ENCODE data around the gene DSG2.

The DSG2 gene

GRCh38 chr18:31557446-31557845 lies 59.5 kb downstream of the DSG2 start:
- Mint-ChIP-seq H3K27ac (no peak overlapping the region), H3K4me3 (no peak overlapping the region), H3K9me3 (ENCODE audit: low read depth) (no peaks in the 10 kb centered on the region), H3K27me3 (peaks cover 4% of the 10 kb centered on the region), H3K4me1 (ENCODE audit: low read depth) (no peaks in the 10 kb centered on the region), H3K36me3 (no peaks in the 10 kb centered on the region)

GRCh38 chr18:31558567-31558966 lies 60.6 kb downstream of the DSG2 start:
- Mint-ChIP-seq H3K4me3 (no peak overlapping the region), H3K27me3 (peaks cover 4% of the 10 kb centered on the region), H3K36me3 (no peaks in the 10 kb centered on the region), H3K9me3 (ENCODE audit: low read depth) (no peaks in the 10 kb centered on the region), H3K4me1 (ENCODE audit: low read depth) (no peaks in the 10 kb centered on the region), H3K27ac (no peak overlapping the region)

DNA sequence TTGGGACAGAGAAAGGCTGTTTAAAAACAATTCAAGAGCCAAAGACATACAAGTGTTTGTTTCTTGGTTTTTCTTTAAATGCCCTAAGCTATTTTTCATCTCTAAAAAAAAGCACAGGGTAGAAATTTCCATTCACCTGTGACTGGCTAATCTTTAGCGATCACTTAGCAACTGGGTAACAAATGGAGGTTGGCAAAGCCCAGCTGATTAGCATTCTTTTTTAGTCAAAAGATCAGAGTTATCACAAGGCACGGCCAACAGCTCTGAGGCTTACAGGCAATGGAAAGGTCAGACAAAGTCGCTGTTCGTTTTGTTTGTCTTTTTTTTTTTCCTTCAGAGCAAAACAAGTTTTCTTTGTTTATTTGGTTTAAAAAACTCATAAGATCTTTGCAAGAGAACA lies 64.7 kb downstream of the DSG2 start:
- H3K9me3 Mint-ChIP-seq (ENCODE audit: low read depth) = no peaks in the 10 kb centered on the region
- no peaks in the 10 kb centered on the region for H3K4me1 Mint-ChIP-seq (ENCODE audit: low read depth)
- no peaks in the 10 kb centered on the region for H3K36me3 Mint-ChIP-seq
- H3K4me3 Mint-ChIP-seq = no peak overlapping the region
- no peak overlapping the region for H3K27ac Mint-ChIP-seq
- peaks cover 3% of the 10 kb centered on the region for H3K27me3 Mint-ChIP-seq

DNA sequence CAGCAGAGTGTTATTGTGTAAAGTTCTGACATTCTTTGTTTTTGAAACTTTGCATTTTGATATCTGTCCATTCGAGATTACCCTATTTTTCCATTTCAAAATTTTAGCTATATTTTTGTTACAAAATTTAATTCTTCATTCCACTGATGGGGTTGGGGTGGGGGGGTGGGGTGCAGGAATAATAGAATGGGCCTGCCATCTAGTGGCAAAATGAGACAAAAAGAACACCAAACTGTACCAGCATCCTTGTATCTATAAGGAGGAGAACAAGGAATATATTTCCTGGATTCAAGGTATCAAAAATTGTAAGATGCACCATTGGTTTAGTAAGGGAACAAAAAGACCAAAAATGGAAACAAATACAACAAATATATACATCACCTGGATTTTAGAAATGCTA lies 65.8 kb downstream of the DSG2 start:
- Mint-ChIP-seq H3K27ac (no peak overlapping the region), H3K36me3 (no peaks in the 10 kb centered on the region), H3K9me3 (ENCODE audit: low read depth) (no peaks in the 10 kb centered on the region), H3K4me1 (ENCODE audit: low read depth) (no peaks in the 10 kb centered on the region), H3K4me3 (no peak overlapping the region), H3K27me3 (peaks cover 3% of the 10 kb centered on the region)

GRCh38 chr18:31565345-31565744 lies 67.4 kb downstream of the DSG2 start:
- Mint-ChIP-seq H3K4me1 (ENCODE audit: low read depth) (no peaks in the 10 kb centered on the region), H3K36me3 (no peaks in the 10 kb centered on the region), H3K27me3 (peaks cover 3% of the 10 kb centered on the region), H3K4me3 (no peak overlapping the region), H3K27ac (no peak overlapping the region), H3K9me3 (ENCODE audit: low read depth) (no peaks in the 10 kb centered on the region)

DNA sequence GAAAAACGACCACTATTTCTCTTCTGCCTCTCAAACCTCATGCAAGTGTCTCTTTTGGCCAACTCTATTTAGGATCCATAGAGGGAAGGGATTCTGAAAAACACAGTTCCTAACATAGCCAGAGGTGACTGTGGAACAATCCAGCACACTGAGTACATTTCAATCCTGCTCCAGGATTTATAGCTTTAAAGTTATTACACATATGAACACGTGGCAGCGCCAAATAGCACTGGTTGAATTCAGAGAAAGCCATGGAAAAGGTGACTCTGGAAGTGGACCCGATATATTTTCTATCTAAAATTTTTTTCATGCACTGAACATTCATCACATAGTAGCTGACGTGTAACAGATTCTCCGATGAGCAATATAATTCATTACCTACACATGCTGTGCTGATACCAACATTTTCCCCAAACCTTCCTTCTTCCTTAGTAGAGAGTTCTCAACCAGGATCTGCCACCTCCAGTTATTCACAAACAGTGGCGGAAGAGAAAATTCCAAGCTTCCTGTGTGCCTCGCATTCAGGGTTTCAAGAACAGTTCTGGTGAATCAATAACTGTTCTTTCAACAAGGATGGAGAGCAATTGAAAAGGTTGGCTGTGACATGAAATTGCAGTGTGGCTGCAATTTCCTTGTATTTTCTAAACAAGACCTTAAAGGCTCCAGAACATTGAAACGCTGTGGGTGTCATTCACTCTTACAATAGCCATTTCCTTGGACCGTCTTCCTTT lies 68.0 kb downstream of the DSG2 start:
- Mint-ChIP-seq H3K4me3 (no peak overlapping the region), H3K36me3 (no peaks in the 10 kb centered on the region), H3K4me1 (ENCODE audit: low read depth) (no peaks in the 10 kb centered on the region), H3K9me3 (ENCODE audit: low read depth) (no peaks in the 10 kb centered on the region), H3K27me3 (no peaks in the 10 kb centered on the region), H3K27ac (no peak overlapping the region)

DNA sequence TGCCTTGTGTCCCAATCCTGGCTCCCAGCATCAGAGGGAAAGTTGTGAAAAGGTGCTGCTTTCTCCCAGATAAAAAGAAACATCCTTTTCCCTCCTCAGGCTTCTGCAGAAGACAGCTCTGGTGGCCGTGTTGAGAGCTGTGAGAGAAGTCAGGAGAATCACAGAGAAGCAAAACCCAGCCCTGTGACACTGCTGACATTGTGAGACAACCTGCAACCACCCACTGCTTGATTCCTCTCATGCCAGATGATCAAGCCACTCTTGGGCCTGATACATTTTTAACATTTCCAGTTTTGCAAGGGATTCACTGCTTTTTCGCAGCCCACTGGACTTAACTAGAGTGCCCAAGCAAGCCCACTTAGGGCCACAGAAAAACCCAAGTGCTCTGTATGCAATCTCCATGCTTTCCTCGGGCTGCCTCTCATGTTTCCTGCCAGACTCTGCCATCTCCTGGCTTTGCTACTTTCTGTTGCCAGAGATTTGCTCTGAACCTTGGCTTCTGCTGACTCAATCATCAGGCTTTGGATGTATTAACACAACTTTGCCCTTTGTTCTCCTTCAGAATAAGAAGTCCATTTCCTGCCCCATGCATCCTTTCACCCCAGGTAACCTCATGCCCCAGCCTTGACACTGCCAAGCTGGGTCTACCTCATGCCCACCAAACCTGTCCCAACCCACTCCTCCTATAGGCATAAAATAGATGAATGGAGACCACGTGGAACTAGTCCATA lies 68.8 kb downstream of the DSG2 start:
- H3K4me1 Mint-ChIP-seq (ENCODE audit: low read depth) = no peaks in the 10 kb centered on the region
- H3K27me3 Mint-ChIP-seq = no peaks in the 10 kb centered on the region
- no peaks in the 10 kb centered on the region for H3K36me3 Mint-ChIP-seq
- no peaks in the 10 kb centered on the region for H3K9me3 Mint-ChIP-seq (ENCODE audit: low read depth)
- H3K27ac Mint-ChIP-seq = no peak overlapping the region
- no peak overlapping the region for H3K4me3 Mint-ChIP-seq

- Mint-ChIP-seq H3K27ac (no peak overlapping the region), H3K9me3 (ENCODE audit: low read depth) (no peaks in the 10 kb centered on the region), H3K4me3 (no peak overlapping the region), H3K27me3 (no peaks in the 10 kb centered on the region), H3K36me3 (no peaks in the 10 kb centered on the region), H3K4me1 (ENCODE audit: low read depth) (no peaks in the 10 kb centered on the region)
These were observed 74.4 kb downstream of the DSG2 start for GRCh38 chr18:31572368-31572767.

GRCh38 chr18:31573051-31573450 lies 75.1 kb downstream of the DSG2 start:
- Mint-ChIP-seq H3K9me3 (ENCODE audit: low read depth) (no peaks in the 10 kb centered on the region), H3K4me3 (no peak overlapping the region), H3K27ac (no peak overlapping the region), H3K36me3 (no peaks in the 10 kb centered on the region), H3K4me1 (ENCODE audit: low read depth) (no peaks in the 10 kb centered on the region), H3K27me3 (no peaks in the 10 kb centered on the region)

DNA sequence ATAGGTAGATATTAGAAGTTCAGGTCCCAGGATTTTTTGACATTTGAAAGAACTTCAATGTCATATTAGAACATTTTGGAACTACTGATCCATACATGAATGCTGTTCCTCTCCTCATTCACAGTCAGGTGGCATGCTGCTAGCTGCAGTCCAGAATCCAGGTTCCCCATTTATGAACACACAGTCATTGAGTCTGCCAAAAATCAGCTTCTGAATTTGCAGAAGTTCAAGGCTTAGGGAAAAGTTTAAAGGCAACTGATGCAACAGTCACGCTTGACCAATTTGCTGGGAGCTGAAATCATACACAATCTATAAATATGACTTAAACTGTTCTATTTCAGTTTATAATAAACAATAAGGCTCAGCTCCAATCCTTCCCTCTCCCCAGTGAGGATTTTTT lies 76.4 kb downstream of the DSG2 start:
- Mint-ChIP-seq H3K27ac (no peak overlapping the region), H3K4me1 (ENCODE audit: low read depth) (no peaks in the 10 kb centered on the region), H3K9me3 (ENCODE audit: low read depth) (no peaks in the 10 kb centered on the region), H3K36me3 (no peaks in the 10 kb centered on the region), H3K4me3 (no peak overlapping the region), H3K27me3 (no peaks in the 10 kb centered on the region)

DNA sequence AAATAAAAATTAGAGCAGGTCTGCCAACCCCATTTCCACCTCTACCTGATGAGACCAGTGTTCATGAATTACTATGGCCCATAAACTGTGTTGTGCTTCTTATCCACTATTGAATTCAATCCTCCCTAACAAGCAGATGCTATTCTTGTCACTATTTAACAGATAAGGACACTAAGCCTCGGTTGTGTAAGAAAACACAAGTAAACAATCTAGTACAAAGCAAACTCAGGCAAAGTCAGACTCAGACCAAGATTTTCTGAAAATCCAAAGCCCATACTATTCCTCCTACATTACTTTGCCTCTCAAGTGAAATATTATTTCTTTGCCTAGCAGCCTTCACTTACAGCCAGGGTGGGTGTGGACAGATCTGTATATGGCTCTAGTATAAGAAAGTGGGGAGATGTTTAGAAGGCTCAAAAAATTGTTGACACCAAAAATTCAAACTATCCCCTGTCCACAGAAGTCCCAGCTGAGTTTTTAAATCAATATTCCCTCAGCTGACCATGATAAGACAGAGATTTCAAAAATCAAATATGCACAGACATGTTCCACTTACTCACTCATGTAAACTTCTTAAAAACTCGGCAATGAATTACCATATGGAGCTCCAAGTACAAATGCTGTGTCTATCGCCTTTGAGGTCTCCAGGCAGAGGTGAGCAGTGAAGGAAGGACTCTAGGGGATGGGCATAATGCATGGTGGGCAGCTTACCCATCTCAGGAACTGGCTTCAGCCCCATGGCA lies 77.7 kb downstream of the DSG2 start:
- Mint-ChIP-seq H3K4me1 (ENCODE audit: low read depth) (no peaks in the 10 kb centered on the region), H3K9me3 (ENCODE audit: low read depth) (no peaks in the 10 kb centered on the region), H3K36me3 (no peaks in the 10 kb centered on the region), H3K27me3 (no peaks in the 10 kb centered on the region), H3K4me3 (no peak overlapping the region), H3K27ac (no peak overlapping the region)

DNA sequence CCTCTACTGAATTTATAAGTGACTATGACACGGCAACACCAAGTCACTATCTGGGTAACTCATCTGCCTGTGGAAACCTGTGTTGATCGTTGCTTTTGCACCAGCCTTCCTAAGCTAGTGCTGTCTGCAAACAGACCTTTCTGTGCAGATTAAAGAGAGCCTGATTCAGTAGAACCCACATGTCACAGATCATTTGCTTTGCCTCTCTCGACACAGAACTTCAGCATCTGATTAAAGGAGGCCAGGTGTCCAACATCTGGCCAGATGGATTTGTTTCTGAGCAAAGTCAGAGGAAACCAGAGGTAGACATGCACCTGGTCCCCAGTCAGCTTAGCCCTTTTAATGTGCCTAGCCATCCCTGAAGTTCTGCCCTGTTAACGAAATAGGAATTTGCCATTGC lies 78.7 kb downstream of the DSG2 start:
- H3K27ac Mint-ChIP-seq = no peak overlapping the region
- H3K4me3 Mint-ChIP-seq = no peak overlapping the region
- no peaks in the 10 kb centered on the region for H3K36me3 Mint-ChIP-seq
- H3K27me3 Mint-ChIP-seq = no peaks in the 10 kb centered on the region
- no peaks in the 10 kb centered on the region for H3K4me1 Mint-ChIP-seq (ENCODE audit: low read depth)
- no peaks in the 10 kb centered on the region for H3K9me3 Mint-ChIP-seq (ENCODE audit: low read depth)

GRCh38 chr18:31577195-31577594 lies 79.2 kb downstream of the DSG2 start:
- Mint-ChIP-seq H3K4me3 (no peak overlapping the region), H3K4me1 (ENCODE audit: low read depth) (no peaks in the 10 kb centered on the region)

GRCh38 chr18:31578126-31578525 lies 80.1 kb downstream of the DSG2 start:
- Mint-ChIP-seq H3K36me3 (no peaks in the 10 kb centered on the region), H3K4me1 (ENCODE audit: low read depth) (no peaks in the 10 kb centered on the region), H3K4me3 (no peak overlapping the region), H3K27ac (no peak overlapping the region), H3K27me3 (no peaks in the 10 kb centered on the region), H3K9me3 (ENCODE audit: low read depth) (no peaks in the 10 kb centered on the region)

More at GRCh38 chr18:31577195-31577594, 79.2 kb downstream of the DSG2 start:
- no peaks in the 10 kb centered on the region for H3K36me3 Mint-ChIP-seq
- H3K27ac Mint-ChIP-seq = no peak overlapping the region
- no peaks in the 10 kb centered on the region for H3K27me3 Mint-ChIP-seq
- H3K9me3 Mint-ChIP-seq (ENCODE audit: low read depth) = no peaks in the 10 kb centered on the region

GRCh38 chr18:31579375-31579774 lies 81.4 kb downstream of the DSG2 start:
- no peaks in the 10 kb centered on the region for H3K4me1 Mint-ChIP-seq (ENCODE audit: low read depth)
- H3K27me3 Mint-ChIP-seq = no peaks in the 10 kb centered on the region
- no peaks in the 10 kb centered on the region for H3K9me3 Mint-ChIP-seq (ENCODE audit: low read depth)
- no peak overlapping the region for H3K27ac Mint-ChIP-seq
- H3K4me3 Mint-ChIP-seq = no peak overlapping the region
- no peaks in the 10 kb centered on the region for H3K36me3 Mint-ChIP-seq
